A549 treated with CpdA at 1 μM for 4 hours (cell line): Measurements from ENCODE around the gene ZBTB22. TPM values are rescaled to one million over a fixed set of nuclear protein-coding genes. Genes with fewer than 3 reads are reported as not detected.

ENCODE experiments used
- total RNA-seq: library from RNA; stranded (reverse); fragments of 200-300 nt; extraction: Qiagen RNA extraction; gene quantifications from 5 replicates; pipeline ENCODE4 v1.2.3, GENCODE V29; 2022; ENCODE audit warnings: low read depth

ZBTB22 gene, protein sequence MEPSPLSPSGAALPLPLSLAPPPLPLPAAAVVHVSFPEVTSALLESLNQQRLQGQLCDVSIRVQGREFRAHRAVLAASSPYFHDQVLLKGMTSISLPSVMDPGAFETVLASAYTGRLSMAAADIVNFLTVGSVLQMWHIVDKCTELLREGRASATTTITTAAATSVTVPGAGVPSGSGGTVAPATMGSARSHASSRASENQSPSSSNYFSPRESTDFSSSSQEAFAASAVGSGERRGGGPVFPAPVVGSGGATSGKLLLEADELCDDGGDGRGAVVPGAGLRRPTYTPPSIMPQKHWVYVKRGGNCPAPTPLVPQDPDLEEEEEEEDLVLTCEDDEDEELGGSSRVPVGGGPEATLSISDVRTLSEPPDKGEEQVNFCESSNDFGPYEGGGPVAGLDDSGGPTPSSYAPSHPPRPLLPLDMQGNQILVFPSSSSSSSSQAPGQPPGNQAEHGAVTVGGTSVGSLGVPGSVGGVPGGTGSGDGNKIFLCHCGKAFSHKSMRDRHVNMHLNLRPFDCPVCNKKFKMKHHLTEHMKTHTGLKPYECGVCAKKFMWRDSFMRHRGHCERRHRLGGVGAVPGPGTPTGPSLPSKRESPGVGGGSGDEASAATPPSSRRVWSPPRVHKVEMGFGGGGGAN
- total RNA-seq, result 2.5 to 4.2 TPM (median 3.8 TPM) in 5 replicates

DNA sequence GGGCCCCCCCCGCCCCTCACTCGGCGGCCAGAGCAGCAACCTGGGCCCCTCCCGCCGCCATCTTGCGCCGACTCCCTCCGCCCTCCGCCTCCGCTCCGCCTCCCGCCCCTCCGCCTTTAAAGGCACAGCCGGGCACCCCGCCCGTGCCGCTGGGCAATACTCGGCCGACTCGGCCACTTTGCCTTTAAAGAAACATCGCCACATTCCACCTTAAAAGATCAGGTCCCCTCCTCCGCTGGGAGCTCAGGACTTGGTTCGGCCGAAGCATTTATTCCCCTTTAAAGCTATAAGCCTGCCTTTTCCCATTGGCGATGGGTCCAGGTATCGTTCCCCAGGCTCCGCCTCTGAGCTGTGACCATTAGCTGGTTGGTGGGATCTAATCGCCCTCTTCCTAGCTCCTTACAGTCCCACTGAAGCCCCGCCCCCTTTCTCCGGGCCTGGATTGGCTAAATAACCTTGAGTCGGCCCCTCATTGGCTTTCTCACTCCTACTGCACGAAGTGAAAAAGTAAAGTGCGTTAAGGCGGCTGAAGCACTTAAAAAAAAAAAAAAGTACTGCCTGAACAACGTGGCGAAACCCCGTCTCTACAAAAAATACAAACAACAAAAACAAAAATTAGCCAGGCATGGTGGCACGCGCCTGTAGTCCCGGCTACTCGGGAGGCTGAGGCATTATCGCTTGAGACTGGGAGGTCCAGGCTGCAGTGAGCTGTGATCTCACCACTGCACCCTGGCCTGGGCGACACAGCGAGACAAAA lies at the start of gene ZBTB22:
ZBTB22 (minus strand) TSS at position 76 of the 757 bp plus-strand sequence. CDS start 828 bp downstream, outside the sequence.

DNA sequence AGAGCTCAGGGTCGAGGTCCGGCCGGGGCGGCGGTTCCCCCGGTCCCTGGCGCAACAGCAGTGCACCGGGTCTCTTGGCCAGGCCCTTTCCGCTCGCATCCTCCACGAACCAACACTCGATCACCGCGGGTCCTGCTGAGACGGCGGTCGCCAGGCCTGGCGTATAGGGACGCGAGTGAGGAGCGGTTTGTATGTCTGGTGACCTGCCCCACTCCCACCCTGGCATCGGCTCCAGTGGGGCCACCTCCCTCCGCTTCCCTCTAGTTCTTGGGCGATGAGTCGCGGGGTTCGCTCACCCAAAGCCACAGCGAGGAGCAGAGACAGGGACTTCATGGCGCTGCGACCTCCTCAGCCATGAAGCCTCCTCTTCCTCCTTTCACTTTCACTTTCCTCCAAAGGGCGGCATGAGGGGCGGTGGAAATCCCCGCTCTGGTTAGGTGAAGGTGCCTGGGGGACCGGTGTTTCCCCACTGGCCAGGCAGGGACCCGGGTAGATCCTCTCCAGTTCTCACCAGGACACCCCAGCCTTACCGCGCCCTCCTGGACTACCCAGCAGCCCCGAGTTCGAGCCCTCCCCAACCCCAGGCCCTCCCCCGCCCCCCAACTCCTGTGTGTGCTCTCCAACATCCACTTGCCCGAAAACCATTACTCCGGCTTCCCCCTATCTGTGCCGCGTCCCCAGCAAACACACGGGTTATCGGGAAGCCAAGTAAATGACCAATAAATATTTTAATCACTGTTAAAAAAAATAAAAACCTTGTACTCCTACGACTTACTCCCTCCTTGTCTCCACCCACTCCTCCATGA lies 3.6 kb downstream of the ZBTB22 start, which contains the start of gene TAPBP:
TAPBP (minus strand) TSS at position 370 of the 806 bp plus-strand sequence; CDS start at position 333, 37 bp downstream.

DNA sequence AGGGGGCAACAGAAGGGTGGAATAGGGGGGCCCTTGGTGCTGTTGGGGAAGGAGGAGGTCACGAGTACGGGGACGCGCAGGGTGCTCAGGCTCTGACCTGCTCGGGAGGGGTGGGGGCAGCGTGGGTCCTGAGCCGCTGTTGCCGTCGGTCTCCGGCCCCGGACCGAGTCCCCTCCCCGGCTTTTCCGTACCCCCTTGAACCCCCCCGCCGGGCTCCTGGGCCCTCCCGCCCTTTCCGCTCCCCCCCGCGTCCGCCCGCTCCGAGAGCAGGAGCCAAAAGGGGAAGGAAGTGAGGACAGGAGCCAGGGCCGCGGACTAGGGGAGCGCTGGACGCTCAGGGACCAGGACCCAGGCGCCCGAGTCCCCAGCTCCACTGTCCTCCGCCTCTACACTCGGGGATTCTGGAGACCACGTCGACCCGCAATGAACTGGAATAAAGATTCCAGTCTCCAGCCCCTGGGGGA lies 18.7 kb downstream of the ZBTB22 start, which contains the start of gene RGL2:
RGL2 (minus strand) TSS at position 170 of the 464 bp plus-strand sequence. CDS start 332 bp downstream, outside the sequence.

DNA sequence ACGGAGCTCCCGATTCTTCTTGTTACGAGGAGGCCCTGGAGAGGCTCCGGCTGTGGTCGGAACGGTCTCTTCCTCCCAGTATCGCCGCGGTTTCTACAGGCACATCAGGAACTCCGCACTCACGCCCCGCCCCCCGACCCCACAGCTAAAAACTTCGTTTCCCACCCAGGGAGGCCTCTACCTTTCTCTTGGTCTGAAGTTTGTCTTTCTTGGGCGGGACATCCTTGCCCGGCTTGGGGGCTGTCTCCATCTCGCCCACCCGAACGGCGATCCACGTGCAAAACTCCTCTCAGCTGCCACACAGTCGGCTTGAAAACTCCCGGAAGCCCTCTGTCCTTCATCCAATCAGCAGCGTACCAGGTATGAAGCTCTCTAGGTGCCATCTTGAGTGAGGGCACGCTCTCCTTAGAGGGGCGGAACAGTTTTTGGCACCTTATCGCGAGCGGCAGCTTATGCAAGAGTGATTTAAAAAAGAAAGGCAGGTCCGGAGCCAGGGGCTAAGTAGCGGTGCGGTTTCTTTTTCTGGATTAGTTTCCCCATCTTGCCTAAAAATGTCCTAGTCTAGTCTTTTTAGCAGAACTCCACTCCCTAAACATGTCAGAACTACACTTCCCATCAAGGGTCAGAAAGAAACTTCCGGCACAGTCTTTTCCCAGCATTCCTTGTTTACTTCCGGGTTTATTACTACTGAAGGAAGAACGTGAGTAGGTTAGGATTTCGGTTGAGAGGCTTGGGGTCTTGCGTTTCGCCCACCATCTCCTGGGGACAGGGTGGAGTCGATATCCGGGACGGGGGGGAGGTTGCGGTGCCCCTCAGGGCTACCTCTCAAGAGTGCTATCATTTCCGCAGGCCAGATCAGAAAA lies 28.4 kb downstream of the ZBTB22 start, which contains the start of the genes PFDN6 and WDR46:
PFDN6 (plus strand) TSS at position 681 of the 863 bp plus-strand sequence. CDS start 256 bp downstream, outside the sequence.
WDR46 (minus strand) TSS at position 319 of the 863 bp plus-strand sequence; CDS start at position 250, 69 bp downstream.

DNA sequence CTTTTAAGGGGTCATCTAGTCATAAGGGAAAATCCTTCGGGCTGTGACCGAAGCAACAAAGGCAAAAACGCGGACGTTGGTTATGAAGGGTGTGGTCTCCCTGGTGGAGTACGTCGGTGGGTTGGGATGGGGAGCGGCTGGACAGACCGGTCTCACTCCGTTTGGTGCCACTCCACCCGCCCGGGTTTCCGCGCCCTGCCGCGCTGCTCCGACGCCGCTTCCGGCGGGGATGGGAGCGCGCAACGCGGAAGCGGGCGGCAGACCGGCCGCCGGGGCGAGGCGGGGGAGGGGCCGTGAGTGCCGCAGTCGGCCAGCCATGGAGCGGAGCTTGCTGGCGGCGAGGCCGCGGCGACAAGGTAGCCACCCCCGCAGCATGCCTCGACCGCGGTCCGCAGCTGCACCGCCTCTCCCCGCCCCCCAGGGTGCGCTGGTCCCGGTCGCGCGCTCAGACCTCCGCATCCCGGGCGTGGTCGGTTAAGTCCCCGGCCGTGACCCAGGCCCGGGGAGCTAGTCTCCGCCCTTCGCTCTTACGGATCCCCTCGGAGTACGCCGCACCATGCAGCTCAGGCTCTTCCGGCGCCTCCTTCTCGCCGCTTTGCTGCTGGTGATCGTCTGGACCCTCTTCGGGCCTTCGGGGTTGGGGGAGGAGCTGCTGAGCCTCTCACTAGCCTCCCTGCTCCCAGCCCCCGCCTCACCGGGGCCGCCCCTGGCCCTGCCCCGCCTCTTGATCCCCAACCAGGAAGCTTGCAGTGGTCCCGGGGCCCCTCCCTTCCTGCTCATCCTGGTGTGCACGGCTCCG lies 40.5 kb downstream of the ZBTB22 start, which contains the start of gene B3GALT4:
B3GALT4 (plus strand) TSS at position 260 of the 799 bp plus-strand sequence; CDS start at position 557, 297 bp downstream.

DNA sequence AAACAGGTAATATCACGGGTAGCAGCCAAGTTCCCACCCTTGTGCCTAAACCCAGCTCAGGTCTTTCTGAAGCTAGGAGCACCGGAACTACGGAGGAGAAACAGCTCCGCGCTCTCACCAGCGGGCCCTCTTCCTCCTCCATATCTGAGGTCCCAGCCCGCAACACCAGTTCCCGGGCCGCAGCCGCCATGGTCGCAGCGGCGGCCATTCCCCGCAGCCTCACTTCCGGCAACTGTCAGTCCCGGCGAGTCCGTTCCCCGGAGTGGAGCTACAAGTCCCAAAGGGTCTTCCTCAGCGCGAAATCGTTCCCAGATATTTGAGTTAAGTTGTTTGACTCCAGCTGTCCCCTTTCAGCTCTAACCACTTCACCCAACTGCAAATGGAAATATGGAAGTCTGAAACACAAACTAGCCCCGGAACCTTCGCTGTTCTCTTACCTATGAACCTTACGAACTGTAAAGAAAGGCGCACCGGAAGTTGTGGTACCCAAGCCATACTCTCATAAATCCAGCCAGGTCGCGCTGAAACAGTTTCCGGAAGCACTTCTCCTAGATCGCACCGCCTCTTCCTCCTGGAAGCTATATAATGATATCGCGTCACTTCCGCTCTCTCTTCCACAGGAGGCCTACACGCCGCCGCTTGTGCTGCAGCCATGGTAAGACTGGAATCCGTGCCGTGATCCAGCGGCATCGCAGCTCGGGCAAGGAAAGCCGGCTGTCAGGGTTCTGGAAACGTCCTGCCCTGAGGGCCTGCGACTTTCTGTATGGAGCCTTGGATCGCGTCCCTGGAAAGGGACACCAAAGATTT lies 45.9 kb downstream of the ZBTB22 start, which contains the start of the genes RPS18 and VPS52:
RPS18 (plus strand) TSS at position 608 of the 807 bp plus-strand sequence; CDS start at position 653, 45 bp downstream.
VPS52 (minus strand) TSS at position 409 of the 807 bp plus-strand sequence; CDS start at position 208, 201 bp downstream.

Other genes starting within 250 kb of the ZBTB22 start
- gene HLA-DPA1, start 244.1 kb downstream of the ZBTB22 start, total RNA-seq, result not detected in 5 replicates
- gene HLA-DPB1, start 241.8 kb downstream of the ZBTB22 start, total RNA-seq, result not detected in 5 replicates
- 0.76 to 1.2 TPM (median 0.82 TPM) in 5 replicates for gene COL11A2, start 125.3 kb downstream of the ZBTB22 start, total RNA-seq
- 17.7 to 24.3 TPM (median 22.1 TPM) in 5 replicates for gene RXRB, start 117.1 kb downstream of the ZBTB22 start, total RNA-seq
- 115 to 124 TPM (median 121 TPM) in 5 replicates for gene SLC39A7, start 116.9 kb downstream of the ZBTB22 start, total RNA-seq
- 13.2 to 15.8 TPM (median 14.3 TPM) in 5 replicates for gene HSD17B8, start 113.1 kb downstream of the ZBTB22 start, total RNA-seq
- 18.0 to 27.4 TPM (median 24.9 TPM) in 5 replicates for gene RING1, start 109.2 kb downstream of the ZBTB22 start, total RNA-seq
- 14.6 to 18.9 TPM (median 17.0 TPM) in 5 replicates for gene VPS52, start 45.9 kb downstream of the ZBTB22 start, total RNA-seq
- gene RPS18, start 45.7 kb downstream of the ZBTB22 start, total RNA-seq, result 2,487 to 2,796 TPM (median 2,684 TPM) in 5 replicates
- gene B3GALT4, start 40.6 kb downstream of the ZBTB22 start, total RNA-seq, result 0.38 to 0.72 TPM (median 0.55 TPM) in 5 replicates
- gene WDR46, start 28.5 kb downstream of the ZBTB22 start, total RNA-seq, result 54.6 to 65.6 TPM (median 56.1 TPM) in 5 replicates
- gene PFDN6, start 28.1 kb downstream of the ZBTB22 start, total RNA-seq, result 103 to 126 TPM (median 110 TPM) in 5 replicates
- 12.4 to 15.7 TPM (median 13.9 TPM) in 5 replicates for gene RGL2, start 18.8 kb downstream of the ZBTB22 start, total RNA-seq
- 36.9 to 47.0 TPM (median 40.6 TPM) in 5 replicates for gene TAPBP, start 3.7 kb downstream of the ZBTB22 start, total RNA-seq
- gene DAXX, start 5.2 kb upstream of the ZBTB22 start, total RNA-seq, result 36.0 to 45.0 TPM (median 38.2 TPM) in 5 replicates
- gene KIFC1, start 74.1 kb upstream of the ZBTB22 start, total RNA-seq, result 40.9 to 46.6 TPM (median 43.1 TPM) in 5 replicates
- 14.1 to 20.9 TPM (median 18.6 TPM) in 5 replicates for gene PHF1, start 93.3 kb upstream of the ZBTB22 start, total RNA-seq
- 172 to 231 TPM (median 211 TPM) in 5 replicates for gene CUTA, start 100.4 kb upstream of the ZBTB22 start, total RNA-seq
- 3.9 to 6.9 TPM (median 4.9 TPM) in 5 replicates for gene SYNGAP1, start 102.3 kb upstream of the ZBTB22 start, total RNA-seq
- 11.6 to 12.5 TPM (median 11.7 TPM) in 5 replicates for gene ZBTB9, start 136.8 kb upstream of the ZBTB22 start, total RNA-seq